Mammary epithelial cell (primary cell): Measurements from ENCODE around the gene RASGRF2.

ENCODE experiments used
- CTCF ChIP-seq, 2 donors: IDR thresholded peaks in 1 of 2; conservative IDR thresholded peaks in 1 of 2; 2 replicates each; pipeline ENCODE4 v1.5.1; 2011 to 2012; ENCODE audit warnings: inconsistent platforms in 2 of 2, low read length in 2 of 2, mild to moderate bottlenecking in 2 of 2, control low read depth in 1 of 2, low read depth in 1 of 2; ENCODE audit not compliant: insufficient read depth in 1 of 2; ENCODE audit errors: extremely low read depth in 1 of 2
- EZH2 ChIP-seq: IDR thresholded peaks from 2 replicates; pipeline ENCODE4 v1.6.1; 2012; ENCODE audit warnings: low read length, inconsistent platforms, borderline replicate concordance

GRCh38 chr5:80977764-80978163 is 17.6 kb downstream of the RASGRF2 start:
- TF ChIP-seq CTCF (conservative IDR thresholded peaks at IDR 0.05 in 1 of 2, IDR thresholded peaks at IDR 0.05 in 1 of 2; ENCODE audit: extremely low read depth in 1 of 2, insufficient read depth in 1 of 2, low read depth in 1 of 2, low read length in 2 of 2) (no peak), EZH2 (no peak)
